ENCODE measurements around the gene HTT-AS.

The HTT-AS gene

DNA sequence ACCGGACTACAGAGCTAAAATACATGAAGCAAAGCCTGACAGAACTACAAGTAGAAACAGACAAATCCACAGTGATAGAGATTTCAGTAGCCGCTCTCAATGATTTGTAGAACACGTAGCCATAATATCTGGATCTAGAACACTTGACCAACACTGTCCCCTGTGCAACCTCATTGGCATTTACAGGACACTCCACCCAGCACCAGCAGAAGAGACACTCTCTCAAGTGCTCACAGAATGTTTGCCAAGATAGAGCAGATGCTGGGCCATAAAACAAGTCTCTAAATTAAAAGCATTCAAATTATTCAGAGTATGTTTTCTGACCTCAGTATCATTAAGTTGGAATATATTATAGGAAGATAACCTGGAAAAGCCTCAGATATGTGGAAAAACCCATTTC lies 21.9 kb upstream of the HTT-AS start:
- TF ChIP-seq SIN3A (IDR thresholded peaks at IDR 0.05; ENCODE audit: borderline replicate concordance, insufficient read depth, low read length): no peak
- TF ChIP-seq TAF1 (IDR thresholded peaks at IDR 0.05; ENCODE audit: borderline replicate concordance, insufficient read depth, low read length): no peak
- TF ChIP-seq, protein P1, sequence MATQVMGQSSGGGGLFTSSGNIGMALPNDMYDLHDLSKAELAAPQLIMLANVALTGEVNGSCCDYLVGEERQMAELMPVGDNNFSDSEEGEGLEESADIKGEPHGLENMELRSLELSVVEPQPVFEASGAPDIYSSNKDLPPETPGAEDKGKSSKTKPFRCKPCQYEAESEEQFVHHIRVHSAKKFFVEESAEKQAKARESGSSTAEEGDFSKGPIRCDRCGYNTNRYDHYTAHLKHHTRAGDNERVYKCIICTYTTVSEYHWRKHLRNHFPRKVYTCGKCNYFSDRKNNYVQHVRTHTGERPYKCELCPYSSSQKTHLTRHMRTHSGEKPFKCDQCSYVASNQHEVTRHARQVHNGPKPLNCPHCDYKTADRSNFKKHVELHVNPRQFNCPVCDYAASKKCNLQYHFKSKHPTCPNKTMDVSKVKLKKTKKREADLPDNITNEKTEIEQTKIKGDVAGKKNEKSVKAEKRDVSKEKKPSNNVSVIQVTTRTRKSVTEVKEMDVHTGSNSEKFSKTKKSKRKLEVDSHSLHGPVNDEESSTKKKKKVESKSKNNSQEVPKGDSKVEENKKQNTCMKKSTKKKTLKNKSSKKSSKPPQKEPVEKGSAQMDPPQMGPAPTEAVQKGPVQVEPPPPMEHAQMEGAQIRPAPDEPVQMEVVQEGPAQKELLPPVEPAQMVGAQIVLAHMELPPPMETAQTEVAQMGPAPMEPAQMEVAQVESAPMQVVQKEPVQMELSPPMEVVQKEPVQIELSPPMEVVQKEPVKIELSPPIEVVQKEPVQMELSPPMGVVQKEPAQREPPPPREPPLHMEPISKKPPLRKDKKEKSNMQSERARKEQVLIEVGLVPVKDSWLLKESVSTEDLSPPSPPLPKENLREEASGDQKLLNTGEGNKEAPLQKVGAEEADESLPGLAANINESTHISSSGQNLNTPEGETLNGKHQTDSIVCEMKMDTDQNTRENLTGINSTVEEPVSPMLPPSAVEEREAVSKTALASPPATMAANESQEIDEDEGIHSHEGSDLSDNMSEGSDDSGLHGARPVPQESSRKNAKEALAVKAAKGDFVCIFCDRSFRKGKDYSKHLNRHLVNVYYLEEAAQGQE (IDR thresholded peaks at IDR 0.05; ENCODE audit: insufficient read depth in 1 of 2, low read depth in 2 of 2, low read length in 2 of 2): no peak
- TF ChIP-seq POLR2AphosphoS5 (IDR thresholded peaks at IDR 0.05; ENCODE audit: low read depth, low read length): no peak
- no peak for TF ChIP-seq FOXP2 (optimal IDR thresholded peaks at IDR 0.05; ENCODE audit: borderline replicate concordance, extremely low read depth, extremely low read length, insufficient read depth)

DNA sequence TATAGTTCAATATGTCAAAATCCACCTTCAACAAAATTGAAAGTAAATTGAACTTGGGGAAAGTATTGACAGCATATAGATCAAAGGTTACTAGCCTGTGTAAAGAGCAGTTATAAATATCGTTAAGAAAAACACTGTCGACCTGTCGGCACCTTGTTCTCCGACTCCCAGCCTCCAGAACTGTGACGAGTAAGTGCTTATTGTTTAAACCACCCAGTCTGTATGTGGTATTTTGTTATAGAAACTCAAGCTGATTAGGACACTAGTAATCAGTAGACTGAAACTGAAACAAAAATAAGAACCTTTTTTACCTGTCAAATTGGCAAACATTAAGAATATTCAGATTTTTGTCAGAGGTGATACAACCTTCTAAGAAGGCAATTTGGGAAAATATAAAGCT lies 17.1 kb upstream of the HTT-AS start:
- TF ChIP-seq POLR2AphosphoS5 (IDR thresholded peaks at IDR 0.05; ENCODE audit: low read depth, low read length) (no peak), SIN3A (IDR thresholded peaks at IDR 0.05; ENCODE audit: borderline replicate concordance, insufficient read depth, low read length) (no peak)
- TF ChIP-seq, protein P1 (IDR thresholded peaks at IDR 0.05; ENCODE audit: insufficient read depth in 1 of 2, low read depth in 2 of 2, low read length in 2 of 2): no peak

DNA sequence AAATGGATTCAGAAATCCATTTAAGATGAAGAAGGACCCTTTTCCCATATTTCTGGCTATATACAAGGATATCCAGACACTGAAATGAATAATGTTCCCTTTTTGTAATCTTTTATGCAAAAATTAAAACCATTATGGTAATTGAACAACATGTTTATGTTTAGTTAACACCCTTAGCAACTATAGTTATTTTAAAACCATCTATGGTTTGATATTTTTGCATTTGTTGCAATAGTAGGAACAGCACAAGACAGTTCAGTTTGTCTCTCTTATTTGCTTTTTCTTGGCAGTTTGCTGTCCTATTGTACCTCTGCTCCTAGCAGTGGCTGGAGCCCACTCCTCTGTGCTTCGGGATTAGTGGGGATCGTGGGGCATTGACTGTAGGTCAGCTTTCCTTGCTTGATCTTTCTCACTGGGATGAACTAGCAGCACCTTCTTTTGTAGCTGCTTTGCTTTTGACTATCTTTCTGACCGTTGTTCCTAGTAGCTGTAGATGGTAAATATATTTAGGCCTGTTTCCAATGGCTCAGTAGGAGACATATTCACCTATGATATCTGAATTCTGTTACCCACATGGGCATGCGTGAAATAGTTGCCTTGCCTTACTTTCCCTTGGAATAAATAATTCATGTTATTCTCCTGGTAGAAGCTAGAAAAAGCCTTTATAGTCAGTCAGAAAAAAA lies 12.9 kb upstream of the HTT-AS start:
- TF ChIP-seq POLR2AphosphoS5 (IDR thresholded peaks at IDR 0.05; ENCODE audit: low read depth, low read length): no peak
- TF ChIP-seq FOXP2 (optimal IDR thresholded peaks at IDR 0.05; ENCODE audit: borderline replicate concordance, extremely low read depth, extremely low read length, insufficient read depth): no peak
- TF ChIP-seq SIN3A (IDR thresholded peaks at IDR 0.05; ENCODE audit: borderline replicate concordance, insufficient read depth, low read length): no peak
- TF ChIP-seq TAF1 (IDR thresholded peaks at IDR 0.05; ENCODE audit: borderline replicate concordance, insufficient read depth, low read length): no peak
- TF ChIP-seq, protein P1 (IDR thresholded peaks at IDR 0.05; ENCODE audit: insufficient read depth in 1 of 2, low read depth in 2 of 2, low read length in 2 of 2): no peak

DNA sequence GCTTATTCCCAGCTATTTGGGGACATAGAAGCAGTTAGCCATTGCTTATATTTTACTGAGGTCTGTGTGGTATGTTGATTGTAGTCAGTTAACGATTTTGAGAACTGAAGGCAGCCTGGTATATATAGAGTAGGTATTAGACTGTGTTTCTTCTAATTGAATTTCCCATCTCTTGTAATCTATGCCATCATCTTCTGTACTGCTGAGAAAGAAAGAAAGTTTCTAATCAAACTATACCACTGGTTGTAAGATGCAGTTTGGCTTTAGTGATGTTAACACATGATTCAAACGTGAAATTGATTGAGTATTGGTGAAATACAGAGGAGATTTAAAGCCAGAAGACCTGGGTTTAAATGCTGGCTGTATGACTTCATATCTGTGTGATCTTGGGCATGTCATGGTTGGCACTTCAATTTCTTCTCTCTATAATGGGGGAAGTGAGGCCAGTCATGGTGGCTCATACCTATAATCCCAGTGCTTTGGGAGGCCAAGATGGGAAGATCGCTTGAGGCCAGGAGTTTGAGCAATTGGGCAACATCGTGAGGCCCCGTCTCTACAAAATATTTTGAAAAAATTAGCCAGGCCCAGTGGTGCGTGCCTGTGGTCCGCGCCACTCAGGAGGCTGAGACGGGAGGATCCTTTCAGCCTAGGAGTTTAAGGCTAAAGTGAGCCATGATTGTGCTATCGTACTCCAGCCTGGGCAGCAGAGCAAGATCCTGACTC lies 11.8 kb upstream of the HTT-AS start:
- no peak for TF ChIP-seq SIN3A (IDR thresholded peaks at IDR 0.05; ENCODE audit: borderline replicate concordance, insufficient read depth, low read length)
- no peak for TF ChIP-seq TAF1 (IDR thresholded peaks at IDR 0.05; ENCODE audit: borderline replicate concordance, insufficient read depth, low read length)
- TF ChIP-seq FOXP2 (optimal IDR thresholded peaks at IDR 0.05; ENCODE audit: borderline replicate concordance, extremely low read depth, extremely low read length, insufficient read depth): no peak
- TF ChIP-seq POLR2AphosphoS5 (IDR thresholded peaks at IDR 0.05; ENCODE audit: low read depth, low read length): no peak
- TF ChIP-seq, protein P1 (IDR thresholded peaks at IDR 0.05; ENCODE audit: insufficient read depth in 1 of 2, low read depth in 2 of 2, low read length in 2 of 2): no peak

All from PFSK-1 (cell line).